Nephron (organoid): ENCODE measurements around the gene TCEA3.

Experiments used
- H3K27ac Mint-ChIP-seq, 3 experiments: 2 replicates each; pipeline ENCODE4 v1.8.0; 2020; ENCODE audit warnings: mixed read lengths in 3 of 3, mild to moderate bottlenecking in 2 of 3, moderate library complexity in 1 of 3
- H3K27me3 Mint-ChIP-seq: 2 replicates; pipeline ENCODE4 v1.8.0; 2021; ENCODE audit warnings: low read depth, mild to moderate bottlenecking, moderate library complexity, mixed read lengths
- H3K36me3 Mint-ChIP-seq: 2 replicates; pipeline ENCODE4 v1.8.0; 2020; ENCODE audit warnings: low read depth, mixed read lengths
- H3K4me1 Mint-ChIP-seq: 2 replicates; pipeline ENCODE4 v1.8.0; 2020; ENCODE audit warnings: mixed read lengths
- H3K4me3 Mint-ChIP-seq, 3 experiments: 2 replicates each; pipeline ENCODE4 v1.8.0; 2020; ENCODE audit warnings: mild to moderate bottlenecking in 3 of 3, mixed read lengths in 3 of 3, moderate library complexity in 2 of 3
- H3K9me3 Mint-ChIP-seq: 2 replicates; pipeline ENCODE4 v1.8.0; 2020; ENCODE audit warnings: mixed read lengths
- CTCF ChIP-seq, 3 experiments: fragments of 200-600 bp; sonication (generic); IDR thresholded peaks; one replicate each; pipeline ENCODE4 v1.5.0; 2021; ENCODE audit warnings: antibody characterized with exemption in 3 of 3; ENCODE audit not compliant: unreplicated experiment in 3 of 3

TCEA3 gene

GRCh38 chr1:23339632-23340031 lies 84.9 kb downstream of the TCEA3 start:
- peaks cover 56% of the 10 kb centered on the region for H3K4me1 Mint-ChIP-seq
- no peak for TF ChIP-seq CTCF (IDR thresholded peaks at IDR 0.05; ENCODE audit: unreplicated experiment in 3 of 3)
- peaks cover 41% of the 10 kb centered on the region for H3K36me3 Mint-ChIP-seq
- H3K27me3 Mint-ChIP-seq = no peaks in the 10 kb centered on the region
- peak overlapping the region; percentile 10 to 21 (median 17) for H3K27ac Mint-ChIP-seq
- no peaks in the 10 kb centered on the region for H3K9me3 Mint-ChIP-seq
- H3K4me3 Mint-ChIP-seq = peak overlapping the region; percentile 84 to 94 (median 94)

- Mint-ChIP-seq H3K4me1 (peaks cover 55% of the 10 kb centered on the region), H3K27me3 (no peaks in the 10 kb centered on the region), H3K9me3 (no peaks in the 10 kb centered on the region), H3K4me3 (no peak overlapping the region), H3K36me3 (peaks cover 56% of the 10 kb centered on the region), H3K27ac (peak overlapping the region in 2 of 3 experiments; percentile 1 to 53)
- no peak for TF ChIP-seq CTCF (IDR thresholded peaks at IDR 0.05; ENCODE audit: unreplicated experiment in 3 of 3)
Measured at GRCh38 chr1:23337869-23338268, 86.7 kb downstream of the TCEA3 start.

- H3K36me3 Mint-ChIP-seq = peaks cover 75% of the 10 kb centered on the region
- H3K9me3 Mint-ChIP-seq = no peaks in the 10 kb centered on the region
- TF ChIP-seq CTCF (IDR thresholded peaks at IDR 0.05; ENCODE audit: unreplicated experiment in 3 of 3) = no peak
- no peak overlapping the region for H3K4me3 Mint-ChIP-seq
- H3K4me1 Mint-ChIP-seq = no peaks in the 10 kb centered on the region
- no peaks in the 10 kb centered on the region for H3K27me3 Mint-ChIP-seq
- H3K27ac Mint-ChIP-seq = no peak overlapping the region
Measured at GRCh38 chr1:23331713-23332112, 92.8 kb downstream of the TCEA3 start.
